GM19395 (cell line): ENCODE measurements around the gene BMPR1A.
"Not testable (repeated sequence)": the region's sequence is repeated elsewhere in the genome, so short reads cannot be mapped to it uniquely, and the experiment has no call there.

Experiments
- ATAC-seq: cut with Tn5 transposase; IDR thresholded peaks from one replicate; pipeline ENCODE4 v1.9.1; 2021; ENCODE audit warnings: mild to moderate bottlenecking, moderate library complexity; ENCODE audit not compliant: unreplicated experiment

BMPR1A gene

DNA sequence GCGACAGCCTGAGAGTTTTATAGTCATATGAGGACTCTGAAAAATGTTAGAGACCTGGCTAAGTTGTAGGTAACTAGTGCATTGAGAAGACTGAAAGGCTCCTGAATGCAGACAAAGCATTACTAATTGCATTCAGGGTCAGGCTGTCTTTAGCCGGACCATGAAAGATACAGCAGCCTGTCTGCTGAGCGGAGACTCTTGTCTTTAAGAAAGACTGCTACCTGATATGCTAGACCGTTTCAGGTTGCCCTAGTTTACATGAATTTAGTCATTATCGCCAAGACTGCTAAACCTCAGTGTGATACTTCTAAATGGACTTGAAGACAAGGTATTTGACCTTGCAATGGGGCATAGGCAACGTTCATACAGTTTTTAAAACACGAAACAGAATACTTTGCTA is 81.2 kb downstream of the BMPR1A start:
- no peak for ATAC-seq

DNA sequence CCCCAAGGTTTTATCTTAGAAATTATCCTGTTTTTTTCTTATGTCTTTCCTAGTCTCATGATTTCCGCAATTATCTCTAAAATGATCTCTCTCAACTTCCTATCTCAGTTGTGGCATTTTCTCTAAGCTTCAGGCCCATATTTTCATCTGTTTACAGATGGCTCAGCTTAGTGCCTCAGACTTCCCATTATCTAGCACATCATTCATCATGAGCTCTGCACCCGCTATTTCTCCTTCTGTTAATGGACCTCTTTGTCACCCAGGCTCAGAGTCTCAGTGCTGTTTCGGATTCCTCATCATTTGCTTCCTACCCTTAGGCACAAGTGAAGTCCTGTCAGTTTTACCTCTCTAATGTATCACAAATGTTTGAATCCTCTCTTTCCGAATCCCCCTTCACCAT is 84.1 kb downstream of the BMPR1A start:
- no peak for ATAC-seq

DNA sequence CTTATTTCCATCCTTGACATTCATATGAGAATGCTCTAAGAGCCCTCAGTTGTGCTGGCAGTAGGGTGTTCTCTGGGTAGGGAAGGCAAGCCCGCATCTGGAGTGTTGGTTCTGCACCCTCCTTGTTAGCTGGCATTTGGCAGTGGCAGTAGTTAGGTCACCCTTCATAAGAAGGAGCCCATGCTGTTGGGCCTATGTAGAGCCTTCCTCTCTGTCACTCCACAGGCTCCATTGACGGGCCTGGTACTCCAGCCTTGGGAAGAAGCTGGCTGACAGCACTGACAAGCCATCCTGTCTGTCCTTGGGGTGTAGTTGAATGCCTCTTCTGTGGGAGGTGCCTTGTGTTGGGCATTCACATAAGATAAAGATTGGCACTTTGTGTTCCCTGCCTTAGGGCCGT is 89.7 kb downstream of the BMPR1A start:
- no peak for ATAC-seq

DNA sequence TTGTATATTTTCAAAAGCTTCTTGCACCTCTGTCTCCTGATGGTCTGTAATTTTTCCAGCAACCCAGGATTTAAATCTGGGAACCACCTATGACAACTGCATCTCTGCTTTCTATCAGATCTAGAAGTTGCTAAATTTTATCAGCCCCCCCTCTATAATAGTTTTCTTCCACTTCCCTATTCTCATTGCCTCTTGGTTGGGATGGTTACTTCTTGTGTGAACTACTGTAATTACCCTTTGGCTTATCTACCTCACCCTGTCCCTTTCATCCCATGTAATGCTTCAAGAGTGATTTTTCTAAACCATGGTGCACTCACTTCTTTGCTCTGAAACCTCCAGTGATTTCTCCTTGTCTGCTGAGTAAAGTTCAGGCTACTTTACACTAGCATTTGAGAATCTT is 92.3 kb downstream of the BMPR1A start:
- ATAC-seq, result no peak

DNA sequence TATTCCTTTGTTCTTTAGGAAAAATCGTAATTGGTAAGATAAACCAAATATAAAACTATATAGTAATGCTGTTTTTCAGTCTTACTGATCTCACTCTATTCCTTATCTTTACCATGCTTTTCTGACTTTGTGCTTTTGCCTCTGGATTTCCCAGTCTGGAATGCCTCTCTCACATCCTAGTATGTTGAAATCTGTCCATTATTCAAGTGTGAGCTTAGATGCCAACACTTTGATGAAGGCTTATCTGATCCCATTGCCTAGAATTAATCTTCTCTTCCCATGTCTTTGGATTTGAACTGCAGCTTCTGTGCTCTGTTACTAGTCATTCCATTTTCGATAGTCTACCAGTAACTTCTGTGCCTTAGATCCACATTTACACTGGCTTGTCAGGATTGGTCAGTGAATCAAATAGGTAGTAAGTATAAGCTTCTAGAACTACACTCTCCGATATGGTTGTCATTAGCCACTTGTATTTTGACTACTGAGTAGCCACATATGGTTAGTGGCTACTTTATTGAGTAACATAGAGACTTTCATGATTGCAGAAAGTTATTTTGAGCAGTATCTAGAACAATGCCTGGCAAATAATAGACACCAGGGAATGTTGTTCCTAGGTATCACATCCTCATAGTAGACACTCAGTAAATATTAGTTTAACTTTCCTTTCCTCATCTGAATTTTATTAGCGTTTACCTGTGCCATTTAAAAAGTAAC is 92.9 kb downstream of the BMPR1A start:
- peak; percentile 81 for ATAC-seq

DNA sequence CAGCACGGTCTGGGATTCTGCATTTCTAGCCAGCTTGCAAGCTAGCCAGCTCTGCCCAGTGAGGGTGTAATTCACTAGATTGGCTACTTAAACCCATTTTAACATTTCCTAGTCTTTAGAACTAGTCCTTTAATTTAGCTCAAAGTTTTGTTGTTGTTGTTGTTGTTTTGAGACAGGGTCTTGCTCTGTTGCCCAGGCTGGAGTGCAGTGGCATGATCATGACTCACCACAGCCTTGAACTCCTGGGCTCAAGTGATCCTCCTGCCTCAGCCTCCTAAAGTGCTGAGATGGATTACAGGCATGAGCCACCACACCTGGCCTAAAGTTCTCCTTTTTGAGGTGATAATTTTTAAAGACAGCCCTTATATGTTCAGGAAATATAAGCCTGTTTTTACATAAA is 94.1 kb downstream of the BMPR1A start:
- no peak for ATAC-seq

DNA sequence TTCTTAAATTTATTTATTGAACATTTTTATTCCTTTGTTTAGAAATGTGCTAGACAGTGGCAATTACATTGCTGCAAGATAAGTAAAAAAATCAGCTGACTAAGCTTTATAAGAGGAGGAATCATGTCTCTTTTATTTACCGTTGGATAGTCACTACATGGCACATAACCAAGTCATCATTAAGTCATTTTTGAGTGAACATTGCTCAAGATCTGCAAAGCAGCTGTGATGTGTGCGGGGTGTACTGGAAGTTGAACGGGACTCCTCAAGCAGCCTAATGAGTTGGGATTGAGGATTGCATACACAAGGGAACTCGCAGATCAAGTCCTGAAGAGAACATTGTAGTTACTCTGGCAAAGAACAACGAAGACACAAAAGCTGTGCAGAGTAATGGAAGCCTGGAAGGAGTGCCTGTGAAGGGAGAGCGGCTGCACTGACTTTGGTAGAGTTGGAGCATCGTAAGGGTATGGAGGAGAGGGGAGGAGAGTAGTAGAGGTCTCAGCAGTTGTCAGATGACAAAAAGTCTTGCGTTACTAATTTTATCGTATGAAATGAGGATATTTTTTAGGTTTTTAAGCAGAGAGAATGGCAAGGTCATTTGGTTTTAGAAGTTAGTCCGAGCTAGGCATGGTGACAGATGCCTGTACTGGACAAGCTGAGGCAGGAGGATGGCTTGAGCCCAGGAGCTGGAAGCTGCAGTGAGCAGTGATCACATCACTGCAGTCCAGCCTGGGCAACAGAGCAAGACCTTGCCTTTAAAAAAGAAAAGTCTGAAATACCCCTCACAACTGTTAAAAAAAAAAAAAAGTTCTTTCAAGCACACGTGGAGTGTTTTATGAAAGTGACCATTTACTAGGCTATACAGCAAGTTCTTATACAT is 95.1 kb downstream of the BMPR1A start:
- ATAC-seq, result no peak

DNA sequence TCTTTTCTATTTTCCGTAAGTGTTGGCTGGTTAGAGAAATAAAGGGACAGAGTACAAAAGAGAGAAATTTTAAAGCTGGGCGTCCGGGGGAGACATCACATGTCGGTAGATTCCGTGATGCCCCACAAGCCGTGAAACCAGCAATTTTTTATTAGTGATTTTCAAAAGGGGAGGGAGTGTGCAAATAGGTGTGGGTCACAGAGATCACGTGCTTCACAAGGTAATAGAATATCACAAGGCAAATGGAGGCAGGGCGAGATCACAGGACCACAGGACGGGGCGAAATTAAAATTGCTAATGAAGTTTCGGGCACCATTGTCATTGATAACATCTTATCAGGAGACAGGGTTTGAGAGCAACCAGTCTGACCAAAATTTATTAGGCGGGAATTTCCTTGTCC is 97.2 kb downstream of the BMPR1A start:
- not testable (repeated sequence) for ATAC-seq

DNA sequence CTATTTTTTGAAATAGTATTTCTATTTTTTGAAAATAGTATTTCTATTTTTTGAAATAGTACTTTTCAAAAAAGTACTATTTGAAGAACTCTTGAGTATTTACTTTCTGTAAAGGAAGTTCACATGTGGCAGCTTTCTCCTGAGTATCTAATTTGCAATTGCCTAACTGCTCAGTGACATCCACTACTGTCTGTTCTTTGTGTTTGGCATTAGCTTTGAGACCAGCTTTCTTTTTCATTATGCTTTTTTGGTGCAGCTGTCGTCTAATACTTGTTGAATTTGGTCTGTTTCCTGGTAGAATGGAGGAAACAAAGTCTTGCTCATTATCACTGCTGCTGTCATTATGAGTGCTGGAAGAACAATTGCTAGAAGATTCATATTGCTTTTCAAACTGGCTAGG is 99.1 kb downstream of the BMPR1A start:
- ATAC-seq, result no peak

DNA sequence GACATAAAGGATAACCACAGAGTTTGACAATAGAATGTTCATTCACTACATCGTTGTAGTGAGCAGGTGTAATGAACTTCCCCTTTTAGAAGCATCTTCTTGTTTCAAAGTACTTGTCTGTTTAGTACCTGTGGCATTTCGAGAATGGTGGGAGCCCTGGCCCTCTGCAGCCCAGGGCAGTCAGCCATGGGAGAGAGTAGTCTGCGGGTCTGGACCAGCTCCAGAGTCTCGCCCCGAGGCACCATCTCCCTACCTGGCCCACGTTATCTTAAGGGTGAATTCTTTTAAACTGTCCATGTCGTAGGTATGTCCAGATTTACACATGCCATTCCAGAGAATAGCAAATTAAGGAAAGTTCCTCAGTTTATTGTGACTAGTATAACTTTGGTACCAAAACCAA is 99.7 kb downstream of the BMPR1A start:
- ATAC-seq, result no peak

DNA sequence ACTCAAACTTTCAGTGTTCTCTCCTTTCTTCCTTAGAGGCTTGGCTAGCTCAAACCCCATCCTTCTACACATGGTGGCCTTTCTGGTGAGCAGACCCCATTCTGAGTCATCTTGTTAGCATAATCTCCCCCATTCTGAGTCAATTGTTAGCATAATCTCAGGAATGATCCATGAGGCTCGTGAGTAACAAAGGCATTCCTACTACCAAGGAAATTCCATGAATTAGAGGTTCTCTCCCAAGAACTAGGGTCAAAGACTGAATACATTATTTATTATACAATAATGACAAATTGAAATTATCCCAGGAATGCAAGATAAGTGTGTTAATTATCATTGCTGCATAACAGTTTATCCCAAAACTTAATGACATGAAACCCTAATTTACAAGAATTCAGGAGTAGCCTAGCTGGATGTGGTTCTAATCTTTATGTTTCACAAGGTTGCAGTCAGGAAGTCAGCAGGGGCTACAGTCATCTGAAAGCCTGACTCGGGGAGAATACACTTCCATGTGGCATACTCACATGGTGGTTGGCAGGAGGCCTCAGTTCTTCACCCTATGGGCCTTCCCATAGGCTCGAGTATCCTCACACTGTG is 100.8 kb downstream of the BMPR1A start:
- ATAC-seq, result no peak

DNA sequence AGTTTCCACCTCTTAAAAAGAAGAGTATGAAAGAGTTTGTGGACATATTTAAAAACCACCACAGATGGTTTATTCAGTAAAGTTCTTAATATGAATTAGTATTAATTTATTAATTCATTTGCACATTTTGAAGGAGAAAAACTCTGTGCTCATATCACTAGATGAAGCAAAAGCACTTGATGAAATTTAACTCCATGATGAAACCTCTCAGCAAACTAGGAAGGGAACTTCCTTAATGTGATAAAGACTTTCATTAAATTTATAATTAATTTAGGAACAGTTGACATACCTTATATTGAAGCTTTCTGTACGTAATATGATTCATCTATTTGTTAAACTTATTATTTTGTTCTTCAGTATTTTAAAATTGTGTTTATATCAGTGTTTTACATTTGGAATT is 101.6 kb downstream of the BMPR1A start:
- no peak for ATAC-seq

DNA sequence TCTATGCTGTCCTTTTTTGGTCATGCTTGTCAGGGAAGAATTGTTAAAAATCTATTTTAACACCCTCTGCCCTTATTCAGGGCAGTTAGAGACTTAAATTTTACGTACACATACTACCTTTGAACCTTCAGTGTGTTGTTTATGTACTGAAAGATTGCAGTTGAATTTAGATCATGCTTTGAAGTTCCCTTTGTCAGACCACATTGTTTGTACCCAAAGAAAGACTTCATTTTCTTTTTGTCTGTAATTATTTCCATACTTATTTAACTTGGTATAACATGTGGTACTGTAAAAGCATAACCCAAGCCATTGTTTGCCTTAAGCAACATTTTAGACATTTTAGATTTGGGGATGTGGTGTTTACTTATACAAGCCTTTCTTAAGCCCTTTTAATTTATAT is 104.9 kb downstream of the BMPR1A start:
- no peak for ATAC-seq

DNA sequence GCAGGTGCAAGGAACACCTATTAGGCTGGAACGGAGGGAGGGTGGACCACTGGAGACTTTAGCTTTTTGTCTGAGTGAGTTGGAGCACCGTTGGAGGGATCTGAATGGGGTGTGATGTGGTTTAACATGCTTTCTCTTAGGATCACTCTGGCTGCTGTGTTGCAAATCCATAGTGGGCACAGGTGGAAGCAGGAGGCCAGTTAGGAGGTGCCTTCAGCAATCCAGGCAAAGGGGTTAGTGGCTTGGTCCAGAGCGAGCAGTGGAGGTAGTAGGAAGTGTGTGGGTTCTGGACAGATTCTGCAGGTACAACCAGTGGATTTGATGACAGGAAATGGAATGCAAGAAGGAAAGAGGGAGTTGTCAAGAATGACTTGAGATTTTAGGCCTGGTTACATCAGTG is 106.0 kb downstream of the BMPR1A start:
- no peak for ATAC-seq

DNA sequence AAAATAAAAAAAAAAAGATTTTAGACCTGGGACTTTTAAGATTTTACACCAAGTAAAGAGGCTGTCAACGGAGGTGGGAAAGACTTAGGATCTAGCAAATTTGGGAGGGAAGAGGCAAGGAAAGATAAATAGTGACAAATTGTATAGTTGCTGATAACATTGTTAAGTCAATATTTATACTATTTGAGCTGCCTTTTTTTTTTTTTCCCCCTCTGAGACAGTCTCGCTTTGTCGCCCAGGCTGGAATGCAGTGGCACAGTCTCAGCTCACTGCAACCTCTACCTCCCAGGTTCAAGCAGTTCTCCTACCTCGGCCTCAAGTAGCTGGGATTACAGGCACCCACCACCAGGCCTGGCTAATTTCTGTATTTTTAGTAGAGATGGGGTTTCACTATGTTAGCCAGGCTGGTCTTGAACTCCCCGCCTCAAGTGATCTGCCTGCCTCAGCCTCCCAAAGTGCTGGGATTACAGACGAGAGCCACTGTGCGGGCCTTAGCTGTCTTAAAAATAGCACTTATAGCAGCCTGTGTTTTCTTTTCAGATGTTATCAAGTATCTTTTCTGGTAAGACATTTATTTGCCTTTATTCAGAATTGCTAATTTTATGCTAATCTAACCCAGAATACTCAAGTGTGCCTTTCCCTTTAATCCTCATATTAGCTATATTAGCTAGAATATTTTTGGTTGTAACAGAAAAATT is 106.5 kb downstream of the BMPR1A start:
- ATAC-seq, result no peak

DNA sequence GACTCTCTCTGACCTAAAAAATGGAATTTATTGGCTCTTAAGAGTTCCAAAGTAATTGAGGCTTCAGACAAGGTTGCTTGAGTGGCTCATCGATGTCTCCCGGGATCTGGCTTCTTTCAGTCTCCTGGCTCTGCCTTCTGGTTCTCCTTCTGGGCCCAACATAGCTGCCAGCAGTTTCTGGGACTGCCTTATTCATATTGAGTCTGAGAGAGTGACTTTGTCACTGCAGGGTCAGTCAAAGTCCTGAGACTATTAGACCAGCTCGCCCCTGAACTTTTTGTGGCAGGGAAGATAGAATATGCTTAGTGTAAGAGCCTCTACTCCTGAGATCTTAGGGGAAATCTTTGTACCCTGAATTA is 107.0 kb downstream of the BMPR1A start:
- ATAC-seq, result no peak

DNA sequence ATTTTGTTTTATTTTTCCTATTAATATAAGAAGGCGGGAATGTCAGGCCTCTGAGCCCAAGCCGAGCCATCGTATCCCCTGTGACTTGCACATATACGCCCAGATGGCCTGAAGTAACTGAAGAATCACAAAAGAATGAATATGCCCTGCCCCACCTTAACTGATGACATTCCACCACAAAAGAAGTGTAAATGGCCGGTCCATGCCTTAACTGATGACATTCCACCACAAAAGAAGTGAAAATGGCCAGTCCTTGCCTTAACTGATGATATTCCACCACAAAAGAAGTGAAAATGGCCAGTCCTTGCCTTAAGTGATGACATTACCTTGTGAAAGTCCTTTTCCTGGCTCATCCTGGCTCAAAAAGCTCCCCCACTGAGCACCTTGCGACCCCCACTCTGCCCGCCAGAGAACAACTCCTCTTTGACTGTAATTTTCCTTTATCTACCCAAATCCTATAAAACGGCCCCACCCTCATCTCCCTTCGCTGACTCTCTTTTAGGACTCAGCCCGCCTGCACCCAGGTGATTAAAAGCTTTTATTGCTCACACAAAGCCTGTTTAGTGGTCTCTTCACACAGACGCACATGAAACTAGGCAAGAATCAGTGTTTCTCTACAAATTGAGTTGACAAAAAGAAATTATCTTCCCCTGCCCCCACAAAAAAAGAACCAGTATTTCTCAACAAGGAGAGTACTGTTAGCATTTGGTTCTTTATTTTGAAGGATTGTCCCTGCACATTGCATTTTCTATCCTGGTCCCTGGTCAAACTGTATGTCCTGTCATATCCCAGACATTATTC is 108.8 kb downstream of the BMPR1A start:
- not testable (repeated sequence) for ATAC-seq

DNA sequence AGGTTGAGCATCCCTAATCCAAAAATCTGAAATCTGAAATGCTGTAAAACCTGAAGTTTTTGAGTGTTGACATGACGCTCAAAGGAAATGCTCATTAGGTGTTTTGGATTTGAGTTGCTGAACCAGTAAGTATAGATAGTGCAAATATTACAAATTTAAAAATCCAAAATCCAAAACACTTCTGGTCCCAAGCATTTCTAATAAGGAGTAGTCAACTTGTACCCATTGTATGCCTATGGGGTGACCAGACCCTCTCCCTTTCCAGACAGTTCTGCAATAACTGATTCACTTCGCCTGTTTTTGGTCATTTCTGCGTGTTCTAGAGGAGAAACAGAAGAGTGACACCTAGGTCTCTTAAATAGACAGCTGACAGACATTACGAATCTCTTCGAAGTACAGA is 110.7 kb downstream of the BMPR1A start:
- ATAC-seq, result no peak

DNA sequence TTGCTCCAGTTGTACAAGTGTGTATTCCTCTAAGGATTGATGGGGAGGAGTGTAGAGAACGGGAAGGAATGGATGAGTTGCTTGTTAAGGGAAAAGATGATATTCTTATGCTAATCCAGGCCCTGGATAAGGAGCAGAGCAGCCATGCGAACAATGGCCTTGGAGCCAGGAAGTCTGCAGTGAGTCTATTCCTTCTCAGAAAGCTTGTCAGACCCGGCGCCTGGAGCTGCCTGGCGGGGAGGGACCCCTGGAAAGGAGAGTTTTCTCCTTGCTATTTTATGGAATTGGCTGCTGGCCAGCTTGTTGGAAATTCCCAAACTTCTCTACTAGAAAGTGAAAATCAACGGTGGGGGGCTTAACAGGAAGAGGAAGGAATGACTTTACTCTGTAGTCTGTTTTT is 111.9 kb downstream of the BMPR1A start:
- no peak for ATAC-seq

DNA sequence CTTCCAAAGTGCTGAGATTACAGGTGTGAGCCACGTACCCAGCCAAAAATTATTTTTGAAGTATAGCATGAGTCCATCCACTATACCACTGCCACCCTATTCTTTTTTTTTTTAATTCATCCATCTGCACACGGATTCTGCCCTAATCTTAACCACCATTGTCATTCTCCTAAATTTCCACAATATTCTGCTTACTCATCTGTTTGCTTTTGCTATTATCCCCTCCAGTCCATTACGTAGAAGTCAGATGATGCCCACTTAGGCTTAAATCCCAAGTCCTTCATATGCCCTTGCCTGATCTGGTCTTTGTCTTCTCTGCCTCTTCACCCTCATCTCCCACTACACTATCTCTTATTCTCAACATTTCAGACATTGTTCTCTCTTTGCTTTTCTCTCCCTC is 114.3 kb downstream of the BMPR1A start:
- no peak for ATAC-seq
